HG03439 (cell line): ENCODE measurements around the gene KNG1.
"Not testable (repeated sequence)": the region's sequence is repeated elsewhere in the genome, so short reads cannot be mapped to it uniquely, and the experiment has no call there.

Experiments used
- ATAC-seq: cut with Tn5 transposase; IDR thresholded peaks from one replicate; pipeline ENCODE4 v1.9.1; 2021; ENCODE audit warnings: mild to moderate bottlenecking, moderate library complexity; ENCODE audit not compliant: unreplicated experiment

Gene KNG1

DNA sequence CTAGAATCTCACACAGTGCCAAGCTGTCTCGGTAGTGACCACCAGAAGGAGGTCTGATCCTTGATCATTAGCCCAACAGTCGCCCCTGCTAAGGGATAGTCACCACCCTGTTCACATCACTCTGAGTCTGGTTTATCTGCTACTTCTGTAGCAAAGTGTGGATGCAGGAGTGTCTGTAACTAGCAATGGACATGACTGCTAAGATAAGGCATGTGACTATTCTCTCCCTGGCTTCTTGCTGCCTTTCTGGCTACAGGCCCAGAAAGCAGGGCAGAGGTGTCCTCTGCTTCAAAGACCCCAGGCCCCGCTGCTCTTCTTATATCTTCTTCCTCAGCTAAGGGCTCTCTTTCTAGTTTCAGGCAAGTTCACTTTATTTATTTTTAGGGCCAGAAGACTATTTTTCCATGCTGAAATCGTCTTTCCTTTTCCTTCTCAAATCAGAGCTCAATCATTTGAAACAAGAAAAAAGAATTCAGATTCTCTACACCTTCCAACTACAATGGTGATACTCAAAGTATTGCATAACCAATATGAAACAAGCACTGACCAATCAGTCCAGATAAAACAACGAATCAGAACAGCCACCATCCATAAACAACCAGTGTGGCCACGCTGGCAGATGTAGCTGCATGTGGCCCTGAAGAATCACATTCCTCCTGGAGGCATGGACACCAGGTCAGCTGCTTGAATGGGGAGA is 8.0 kb upstream of the KNG1 start:
- ATAC-seq = no peak

GRCh38 chr3:186710694-186711093 is 6.5 kb upstream of the KNG1 start:
- ATAC-seq = not testable (repeated sequence)

GRCh38 chr3:186713499-186713898 is 3.7 kb upstream of the KNG1 start:
- no peak for ATAC-seq

DNA sequence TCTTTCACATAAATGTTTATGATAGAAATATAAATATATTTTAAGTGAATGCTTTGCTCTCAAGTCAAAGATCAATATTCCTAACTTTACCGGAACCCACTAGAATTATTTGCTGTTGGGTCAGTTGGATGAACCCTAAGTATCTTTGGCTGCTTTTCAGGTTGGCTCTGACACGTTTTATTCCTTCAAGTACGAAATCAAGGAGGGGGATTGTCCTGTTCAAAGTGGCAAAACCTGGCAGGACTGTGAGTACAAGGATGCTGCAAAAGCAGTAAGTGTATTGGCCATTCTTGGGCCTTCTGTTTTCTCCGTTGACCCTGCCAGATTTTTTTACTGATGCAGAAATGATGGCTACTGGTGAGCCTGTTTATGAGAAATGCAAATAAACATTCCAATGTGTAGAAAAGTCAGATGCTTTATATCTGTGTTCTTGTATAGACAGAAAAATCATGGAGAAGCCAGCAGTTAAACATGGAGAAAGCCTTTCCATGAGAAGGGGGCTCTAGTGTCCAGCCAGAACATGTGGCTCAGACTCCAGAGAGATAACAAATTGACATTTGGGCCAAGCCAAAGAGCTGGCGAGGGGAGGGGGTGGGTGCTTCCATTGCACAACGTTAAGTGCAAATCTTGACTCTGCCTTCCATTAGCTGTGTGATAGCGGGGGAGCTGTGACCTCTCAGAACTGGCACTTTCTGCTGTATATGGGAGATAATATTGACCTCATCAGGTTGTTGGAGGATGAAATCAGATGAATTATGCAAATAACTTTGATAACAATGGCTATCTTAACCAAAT is 3.0 kb downstream of the KNG1 start:
- ATAC-seq = no peak

GRCh38 chr3:186722457-186722856 is 5.3 kb downstream of the KNG1 start:
- no peak for ATAC-seq

DNA sequence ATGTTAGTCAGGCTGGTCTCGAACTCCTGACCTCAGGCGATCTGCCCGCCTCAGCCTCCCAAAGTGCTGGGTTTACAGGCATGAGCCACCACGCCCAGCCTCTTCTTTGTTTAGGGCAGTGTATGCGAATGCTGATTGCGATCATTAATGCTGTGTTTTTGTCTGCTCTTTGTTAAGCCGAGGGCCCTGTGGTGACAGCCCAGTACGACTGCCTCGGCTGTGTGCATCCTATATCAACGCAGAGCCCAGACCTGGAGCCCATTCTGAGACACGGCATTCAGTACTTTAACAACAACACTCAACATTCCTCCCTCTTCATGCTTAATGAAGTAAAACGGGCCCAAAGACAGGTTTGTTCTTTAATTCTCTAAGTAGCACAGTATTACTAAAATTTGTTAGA is 7.8 kb downstream of the KNG1 start:
- no peak for ATAC-seq

DNA sequence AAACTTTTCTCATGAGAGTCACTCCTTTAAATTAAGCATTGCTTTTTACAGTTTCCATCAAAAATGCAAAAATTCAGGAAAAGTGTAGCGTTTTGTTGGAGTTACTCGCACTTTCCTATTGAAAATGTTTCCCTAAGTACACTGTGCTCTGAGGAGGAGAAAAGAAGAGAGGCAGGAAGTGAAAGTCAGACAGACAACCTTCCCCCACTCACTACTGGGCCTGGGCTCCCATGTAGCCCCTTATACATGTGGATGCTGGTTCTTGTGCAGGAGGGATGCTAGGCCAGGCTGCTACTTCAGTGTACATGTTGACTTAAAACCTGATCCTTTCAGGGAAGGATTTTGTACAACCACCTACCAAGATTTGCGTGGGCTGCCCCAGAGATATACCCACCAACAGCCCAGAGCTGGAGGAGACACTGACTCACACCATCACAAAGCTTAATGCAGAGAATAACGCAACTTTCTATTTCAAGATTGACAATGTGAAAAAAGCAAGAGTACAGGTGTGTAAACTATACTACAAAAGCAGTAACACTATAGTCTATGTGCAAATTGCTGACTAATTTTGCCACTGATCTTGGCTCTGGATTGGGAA is 15.1 kb downstream of the KNG1 start:
- ATAC-seq = no peak

DNA sequence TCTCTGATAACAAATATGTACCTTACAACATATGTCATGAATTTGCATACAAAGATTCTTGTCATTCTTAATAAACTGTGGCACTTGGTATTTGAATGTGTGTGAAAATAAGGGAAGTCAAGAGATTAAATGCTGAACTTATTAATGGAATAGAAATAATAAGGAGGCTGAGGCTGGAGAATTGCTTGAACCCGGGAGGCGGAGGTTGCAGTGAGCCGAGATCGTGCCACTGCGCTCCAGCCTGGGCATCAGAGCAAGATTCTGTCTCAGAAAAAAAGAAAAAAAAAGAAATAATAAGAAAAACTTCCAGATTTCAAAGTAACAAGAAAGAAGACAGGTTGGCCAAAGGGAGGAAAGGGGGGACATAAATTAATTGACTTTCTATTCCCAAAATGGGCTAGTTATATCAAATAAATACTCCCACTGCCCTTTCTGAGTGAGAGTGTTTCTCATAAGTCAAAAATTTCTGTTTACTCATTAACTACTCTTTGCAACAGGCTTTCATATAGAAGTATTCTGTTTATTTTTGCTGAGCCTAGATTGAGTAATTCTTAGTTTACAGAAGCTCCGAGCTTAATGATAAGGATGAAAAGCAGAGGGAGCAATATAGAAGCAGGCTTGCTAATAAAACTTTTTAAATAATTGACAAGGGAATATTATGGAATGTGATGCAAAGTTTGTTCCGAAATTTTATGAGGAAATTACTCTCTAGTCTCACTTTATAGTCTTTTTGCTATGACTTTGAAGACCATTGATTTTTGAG is 25.6 kb downstream of the KNG1 start:
- ATAC-seq = no peak

DNA sequence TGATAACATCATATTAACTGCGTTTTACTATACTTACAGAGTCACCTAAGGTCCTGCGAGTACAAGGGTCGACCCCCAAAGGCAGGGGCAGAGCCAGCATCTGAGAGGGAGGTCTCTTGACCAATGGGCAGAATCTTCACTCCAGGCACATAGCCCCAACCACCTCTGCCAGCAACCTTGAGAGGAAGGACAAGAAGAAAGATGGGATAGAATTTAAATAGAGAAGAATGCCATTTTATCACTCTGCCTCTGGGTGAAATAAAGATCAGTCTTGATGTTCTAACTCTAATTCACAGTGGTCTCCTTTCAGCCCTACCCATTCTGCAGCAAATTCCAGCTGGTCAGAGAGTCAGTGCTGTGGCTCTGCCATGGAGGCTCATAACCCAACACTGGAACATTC is 26.5 kb downstream of the KNG1 start:
- ATAC-seq = no peak

DNA sequence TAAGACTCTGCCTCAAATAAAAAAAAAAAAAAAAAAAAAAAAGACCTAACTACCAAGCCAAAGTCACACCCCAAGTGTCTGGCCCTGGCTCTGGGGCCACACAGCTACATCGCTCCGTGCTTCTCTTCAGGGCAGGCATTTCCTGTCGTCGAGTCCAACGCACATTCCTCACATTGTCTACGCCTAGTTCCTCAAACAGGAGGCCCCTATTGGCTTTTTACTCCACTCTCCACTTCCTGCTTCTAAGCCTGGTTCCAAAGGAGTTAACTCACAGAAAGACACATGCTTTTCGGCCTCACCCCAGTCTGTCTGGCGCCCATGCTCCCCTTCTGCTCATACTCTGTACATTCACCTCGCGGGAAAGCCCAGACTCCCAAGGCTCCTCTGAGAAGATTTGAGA is 28.8 kb downstream of the KNG1 start:
- ATAC-seq = no peak

- ATAC-seq = no peak
Observed at GRCh38 chr3:186750316-186750715, 33.2 kb downstream of the KNG1 start.

DNA sequence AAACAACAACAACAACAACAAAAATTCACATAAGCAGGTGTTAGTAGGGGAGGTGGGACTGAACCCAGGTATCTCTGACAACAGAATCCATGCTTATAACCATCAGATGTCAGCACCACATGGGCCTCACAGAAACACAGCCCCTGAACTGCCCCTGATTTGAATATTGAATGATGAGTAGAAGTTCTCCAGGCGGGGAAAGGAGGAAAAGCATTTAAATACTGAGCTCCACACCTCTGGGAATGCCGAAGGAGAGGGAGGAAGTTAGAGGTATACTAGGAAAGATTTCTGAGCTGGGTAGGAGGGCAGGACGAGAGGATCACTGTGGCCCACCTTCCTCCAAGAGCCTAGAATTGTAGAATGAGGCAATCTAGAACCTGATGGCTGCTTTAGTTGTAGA is 34.3 kb downstream of the KNG1 start:
- no peak for ATAC-seq

DNA sequence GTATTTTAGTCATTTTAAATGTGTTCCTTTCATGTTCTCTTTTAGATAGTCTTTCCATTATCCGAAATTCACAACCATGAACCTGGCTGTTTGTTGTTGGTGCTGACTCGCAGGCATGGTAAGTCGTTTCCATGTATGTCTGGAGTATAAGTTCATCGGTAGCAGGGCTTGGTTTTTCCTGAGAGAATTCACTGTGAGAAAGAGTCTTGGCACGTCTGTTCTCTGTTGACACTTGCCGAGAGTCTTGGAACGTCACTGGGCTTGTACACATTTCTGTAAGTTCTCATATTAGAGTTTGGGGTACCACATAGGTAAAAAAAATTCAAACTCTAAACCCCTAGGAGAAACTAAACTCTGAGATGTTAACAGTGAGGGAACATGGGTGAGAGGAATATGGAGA is 36.8 kb downstream of the KNG1 start:
- no peak for ATAC-seq

DNA sequence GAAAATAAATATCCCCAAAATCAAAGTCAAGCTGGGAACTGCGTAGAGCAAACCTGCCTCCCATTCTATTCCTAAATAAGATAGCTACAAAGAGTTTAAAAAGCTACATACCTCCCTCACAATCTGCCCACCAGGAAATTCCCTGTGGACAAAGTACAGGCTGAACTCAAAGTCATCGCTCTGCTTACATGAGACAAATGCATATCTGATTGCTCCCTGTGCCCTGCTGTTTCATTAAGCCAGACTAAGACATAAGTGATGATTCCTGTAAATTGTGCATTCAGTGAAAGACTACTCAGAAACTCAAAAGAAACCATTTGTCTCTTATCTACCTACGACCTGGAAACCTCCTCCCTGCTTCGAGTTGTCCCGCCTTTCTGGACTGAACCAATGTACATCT is 37.7 kb downstream of the KNG1 start:
- no peak for ATAC-seq

DNA sequence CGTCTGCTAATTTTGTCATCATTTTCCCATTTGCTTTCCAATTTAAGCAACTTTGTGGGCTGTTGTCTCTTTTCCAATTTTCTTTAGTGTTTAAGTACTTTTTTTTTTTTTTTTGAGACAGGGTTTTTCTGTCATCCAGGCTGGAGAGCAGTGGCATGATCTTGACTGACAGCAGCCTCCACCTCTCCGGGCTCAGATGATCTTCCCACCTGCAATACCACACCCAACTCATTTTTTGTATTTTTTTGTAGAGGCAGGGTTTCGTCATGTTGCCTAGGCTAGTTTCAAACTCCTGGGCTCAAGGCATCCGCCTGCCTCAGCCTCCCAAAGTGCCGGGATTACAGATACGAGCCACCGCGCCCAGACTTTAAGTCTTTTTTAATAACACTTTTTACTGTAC is 40.1 kb downstream of the KNG1 start:
- ATAC-seq = no peak

DNA sequence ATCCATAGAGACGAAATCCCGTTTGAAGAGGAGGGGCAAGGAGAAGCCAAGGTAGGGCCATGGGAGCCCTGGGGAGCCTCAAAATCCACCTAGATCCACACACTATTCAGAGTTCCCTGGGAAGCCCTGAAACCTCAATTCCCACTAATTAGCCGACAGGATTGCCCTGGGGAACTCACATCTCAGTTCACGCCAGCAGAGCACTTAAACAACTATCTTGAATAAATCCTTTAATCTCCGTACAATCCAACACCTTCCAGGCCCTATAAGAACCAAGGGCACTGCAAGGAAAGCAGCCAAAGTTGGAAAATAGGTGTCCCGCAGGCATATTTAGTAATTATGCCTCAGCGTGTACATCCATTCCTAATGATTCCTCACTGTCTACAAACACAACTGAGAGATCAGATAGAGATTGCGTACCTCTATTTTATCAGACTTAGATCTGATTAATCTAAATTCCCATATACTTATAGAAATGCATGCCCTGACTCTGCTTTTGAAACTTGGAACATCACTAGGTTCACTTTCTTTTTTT is 40.6 kb downstream of the KNG1 start:
- ATAC-seq = no peak

DNA sequence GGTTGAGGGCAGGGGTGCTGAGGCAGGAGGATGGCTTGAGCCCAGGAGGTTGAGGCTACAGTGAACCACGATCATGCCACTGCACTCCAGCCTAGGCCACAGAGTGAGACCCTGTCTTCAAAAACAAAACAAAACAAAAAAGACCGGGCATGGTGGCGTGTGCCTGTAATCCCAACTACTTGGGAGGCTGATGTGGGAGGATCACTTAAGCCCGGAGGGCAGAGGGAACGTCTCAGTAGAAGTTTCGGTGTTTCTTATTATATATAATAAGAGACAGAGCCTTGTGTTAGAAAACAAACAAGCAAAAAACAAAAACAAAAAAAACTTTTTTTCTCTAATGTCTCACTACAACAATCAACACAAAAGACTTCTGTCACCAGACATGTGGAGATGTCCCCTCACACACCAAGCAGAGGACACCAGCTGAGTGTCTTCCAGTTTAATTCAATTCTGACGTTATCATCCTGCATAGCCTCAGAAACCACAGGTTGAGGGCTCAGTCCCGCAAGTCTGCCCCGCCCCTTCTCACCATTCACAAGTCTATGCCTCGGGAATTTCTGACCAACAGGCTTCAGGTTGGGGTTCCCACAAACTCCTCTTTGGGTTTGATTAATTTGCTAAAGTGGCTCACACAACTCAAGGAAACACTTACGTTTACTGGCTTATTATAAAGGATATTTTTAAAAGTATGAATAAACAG is 42.2 kb downstream of the KNG1 start:
- ATAC-seq = no peak

- ATAC-seq = no peak
Observed at GRCh38 chr3:186760141-186760833, 43.1 kb downstream of the KNG1 start.

- no peak for ATAC-seq
Observed at GRCh38 chr3:186760897-186761447, 43.8 kb downstream of the KNG1 start.

GRCh38 chr3:186772281-186772694 is 55.1 kb downstream of the KNG1 start:
- peak; percentile 19 for ATAC-seq
